Germinal center (tissue), 1 donor: ENCODE measurements around the gene FRAS1.
"Not testable (repeated sequence)": the region's sequence is repeated elsewhere in the genome, so short reads cannot be mapped to it uniquely, and the experiment has no call there.

Source experiments
- DNase-seq: peaks from one replicate; pipeline ENCODE4 v3.0.0; 2012; ENCODE audit warnings: mixed read lengths, low spot score

The FRAS1 gene

DNA sequence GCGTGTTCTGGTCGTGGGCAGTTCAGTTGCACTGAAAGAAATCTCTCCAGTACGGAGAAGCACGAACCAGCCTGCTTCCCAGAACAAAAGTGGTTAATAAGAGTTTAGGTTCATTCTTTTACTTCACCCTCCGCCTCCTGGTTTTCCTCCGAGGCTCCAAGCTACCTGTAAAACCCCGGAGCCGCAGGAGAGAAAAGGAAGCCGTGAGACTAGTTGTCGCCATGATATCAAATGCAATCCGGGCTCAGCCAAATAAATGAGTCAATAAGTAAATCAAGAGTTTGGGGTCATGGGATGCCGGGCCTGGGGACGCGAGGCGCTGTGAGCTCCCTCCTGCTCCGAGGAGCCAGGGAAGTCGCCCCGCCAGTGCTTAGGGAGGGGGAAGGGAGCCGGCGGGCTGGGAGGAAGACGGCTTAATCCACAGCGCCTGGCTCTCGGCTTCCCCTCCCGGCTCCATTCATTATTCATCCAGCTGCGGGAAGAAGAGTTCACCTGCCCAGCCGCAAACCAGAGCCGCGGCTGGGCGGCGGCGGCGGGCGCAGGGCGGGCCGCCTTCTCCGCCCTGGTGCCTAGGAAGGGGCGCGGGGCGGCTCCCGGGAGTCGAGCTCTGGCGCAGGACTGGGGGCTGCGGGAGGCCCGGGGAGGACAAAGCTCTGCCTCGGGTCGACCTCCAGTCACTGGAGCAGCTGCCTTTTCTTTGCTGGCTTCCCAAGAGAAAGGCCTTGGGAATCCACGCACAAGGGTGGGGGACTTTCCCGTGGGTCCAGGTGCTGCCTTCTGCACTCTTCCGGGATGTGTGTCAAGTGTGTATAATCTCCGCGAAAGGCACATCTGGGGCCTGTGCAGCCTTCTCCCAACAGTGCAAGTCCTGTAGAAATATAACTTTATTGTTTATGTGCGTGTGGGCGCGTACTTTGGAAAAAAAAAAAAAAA is 1.7 kb downstream of the FRAS1 start:
- DNase-seq: peak; percentile 24

DNA sequence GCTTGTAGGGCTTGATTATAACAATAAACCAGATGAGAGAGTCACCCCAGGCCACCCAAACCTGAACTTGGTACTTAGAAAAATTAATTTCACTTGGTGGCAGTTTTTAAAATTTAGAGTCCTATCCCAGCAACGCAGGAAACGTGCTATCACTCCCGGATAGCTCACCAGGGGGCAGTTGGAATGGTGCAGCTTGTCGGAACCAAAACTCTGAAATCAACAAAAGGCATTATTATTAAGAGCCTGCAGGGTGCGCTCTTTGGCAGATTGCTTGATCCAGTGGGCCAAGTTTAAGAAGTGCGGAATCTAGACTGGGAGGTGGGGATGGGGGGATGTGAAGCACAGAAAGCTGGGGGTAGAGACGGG is 2.4 kb downstream of the FRAS1 start:
- DNase-seq: peak; percentile 46

DNA sequence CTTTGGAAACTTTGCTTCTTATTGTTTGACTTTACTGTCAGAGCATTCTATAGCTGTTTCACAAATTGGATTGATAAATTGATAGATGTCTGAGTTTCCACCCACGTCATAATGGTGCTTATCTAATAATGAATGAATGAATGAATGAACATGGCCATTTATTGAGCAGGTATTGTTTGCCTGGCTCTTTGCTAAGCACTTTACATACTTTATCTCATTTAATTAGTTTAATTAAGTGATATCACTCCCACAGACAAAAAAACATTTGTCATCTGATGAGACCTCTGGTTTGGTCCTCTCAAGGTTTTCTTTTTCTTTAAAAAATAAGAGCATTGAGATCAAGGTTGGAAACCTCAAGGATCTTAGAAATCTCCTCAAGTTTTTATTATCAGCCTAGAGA is 2.8 kb downstream of the FRAS1 start:
- DNase-seq: no peak

DNA sequence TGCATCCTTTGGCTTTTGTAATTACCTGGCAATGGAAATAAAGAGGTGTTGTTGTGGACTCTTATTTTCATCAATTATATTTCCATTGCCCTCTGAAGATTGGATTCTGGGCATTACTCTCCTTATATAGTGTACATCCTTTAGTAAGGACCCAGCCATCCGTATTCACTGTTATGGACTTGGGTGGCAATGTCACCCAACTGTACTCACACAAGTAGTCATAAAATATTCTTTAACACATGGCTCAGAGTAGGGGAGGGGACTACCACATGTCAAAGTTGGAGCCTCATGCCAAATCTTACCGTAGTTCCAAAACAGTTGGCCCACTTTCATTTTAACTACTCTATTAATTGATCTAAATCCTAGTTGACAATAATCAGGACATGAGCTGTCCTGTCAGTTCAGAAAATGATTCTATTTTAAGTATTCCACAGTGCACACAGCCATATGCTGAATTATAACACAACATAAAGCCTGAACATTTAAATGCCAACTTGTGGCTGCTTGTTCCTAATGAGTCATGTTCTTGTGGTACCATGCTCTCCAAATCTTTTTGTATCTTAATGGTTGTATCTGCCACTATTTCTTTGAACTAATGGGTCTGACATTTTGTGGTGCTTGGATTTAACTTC is 4.9 kb downstream of the FRAS1 start:
- DNase-seq: no peak

DNA sequence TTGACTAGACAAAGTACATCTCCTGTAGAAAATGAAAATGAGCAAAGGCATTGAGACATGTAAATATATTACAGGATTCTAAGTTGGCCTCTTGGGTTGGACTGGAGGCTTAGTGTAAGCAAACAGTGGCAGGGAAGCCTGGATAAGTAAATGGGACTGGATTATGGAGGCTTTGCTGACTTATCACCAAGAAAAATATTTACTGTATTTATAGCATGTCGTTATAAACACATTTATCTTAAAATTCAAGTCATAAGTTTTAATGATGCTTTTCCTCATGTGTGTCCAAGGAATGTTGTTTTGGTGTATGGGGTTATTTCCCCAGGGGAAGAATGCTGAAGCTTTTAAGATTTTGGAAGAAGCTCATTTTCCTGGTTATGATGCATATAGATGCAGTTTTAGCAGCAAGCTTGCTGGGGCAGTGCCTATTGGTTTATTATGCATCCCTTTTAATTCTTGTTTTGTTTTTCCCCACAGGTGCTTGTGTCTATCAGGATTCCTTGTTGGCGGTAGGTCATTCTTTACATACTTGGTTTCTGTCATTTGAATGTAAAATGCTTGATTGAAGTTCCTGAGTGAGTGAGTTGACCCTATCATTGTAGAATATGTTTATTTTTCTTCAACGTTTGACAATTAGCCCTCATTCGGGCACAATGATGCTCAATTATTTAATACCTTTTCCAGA is 8.5 kb downstream of the FRAS1 start:
- no peak for DNase-seq

DNA sequence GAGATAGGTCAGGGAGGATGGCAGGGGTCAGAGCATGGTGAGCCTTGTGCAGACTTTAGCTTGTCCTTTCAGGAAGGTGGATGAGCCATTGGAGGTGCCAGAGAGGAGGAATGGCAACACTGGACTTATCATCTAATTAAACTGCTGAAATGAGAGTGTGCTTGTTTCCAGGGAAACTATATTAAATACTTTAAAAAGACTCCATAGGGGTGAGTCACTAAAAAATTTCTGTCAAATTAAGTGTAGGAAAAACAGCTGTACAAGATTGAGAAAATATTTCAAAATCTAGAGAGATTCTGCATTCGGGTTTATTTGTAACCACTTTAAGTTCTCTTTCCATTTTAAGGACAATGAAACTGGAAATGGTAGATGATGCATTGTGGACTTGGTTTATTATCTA is 11.4 kb downstream of the FRAS1 start:
- DNase-seq: no peak

DNA sequence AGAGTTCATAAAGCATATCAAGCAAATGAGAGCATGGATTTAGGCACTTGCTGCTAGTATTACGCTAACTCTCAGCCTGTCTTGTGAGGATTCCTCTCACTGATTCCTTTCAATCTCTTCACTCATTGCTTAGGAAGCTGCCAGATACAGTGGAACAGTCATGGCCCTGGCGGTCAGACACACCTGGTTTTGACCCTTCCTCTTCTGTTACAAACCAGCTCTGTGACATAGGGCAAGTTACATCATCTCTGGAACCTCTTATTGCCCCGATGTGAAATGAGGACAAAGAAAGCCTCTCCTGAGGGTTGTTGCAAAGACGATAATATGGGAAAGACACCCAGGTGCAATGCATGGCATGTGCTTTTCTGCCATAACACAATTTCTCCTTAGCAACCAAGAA is 12.2 kb downstream of the FRAS1 start:
- DNase-seq: no peak

DNA sequence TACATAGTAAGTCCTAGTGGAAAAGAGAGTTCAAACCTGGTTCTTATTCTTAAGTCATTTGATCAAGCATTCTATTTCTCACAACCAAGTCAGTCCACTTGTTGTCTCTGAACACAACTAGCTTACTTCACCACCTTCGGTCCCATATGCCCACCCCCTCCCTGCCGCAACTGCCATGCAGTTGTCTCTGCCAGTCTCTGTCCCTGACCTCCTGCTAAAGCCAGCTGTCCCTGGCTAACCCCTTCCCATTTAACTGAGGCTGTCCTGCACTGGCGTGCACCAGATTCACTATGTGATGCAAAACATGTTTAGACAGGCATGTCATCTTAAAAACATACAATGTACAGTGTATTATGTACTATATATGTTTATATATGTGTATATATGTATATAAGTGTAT is 12.7 kb downstream of the FRAS1 start:
- no peak for DNase-seq

DNA sequence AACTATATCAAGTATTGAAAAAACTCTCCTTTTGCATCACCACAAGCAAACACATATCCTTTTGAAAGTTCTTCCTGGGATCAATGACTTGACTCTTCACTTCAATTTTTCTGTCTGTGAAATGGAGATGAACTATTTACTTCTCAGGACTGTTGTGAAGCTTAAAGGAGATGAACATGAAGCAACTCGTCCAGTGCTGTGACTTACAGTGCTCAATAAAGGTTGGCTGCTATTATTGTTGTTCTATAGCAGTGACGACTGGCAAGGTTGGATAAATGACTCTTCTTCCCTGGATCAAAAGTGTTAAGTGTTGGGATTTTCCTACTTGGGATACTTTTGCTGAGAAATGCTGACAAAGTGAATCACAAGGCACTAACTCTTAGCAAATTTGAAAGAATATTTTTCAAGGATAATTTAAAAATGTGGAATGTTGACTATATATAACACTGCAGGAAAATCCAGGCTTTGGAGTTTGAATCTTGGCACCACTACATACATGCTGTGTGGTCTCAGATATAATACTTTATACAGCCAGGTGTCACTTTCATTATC is 13.7 kb downstream of the FRAS1 start:
- no peak for DNase-seq

DNA sequence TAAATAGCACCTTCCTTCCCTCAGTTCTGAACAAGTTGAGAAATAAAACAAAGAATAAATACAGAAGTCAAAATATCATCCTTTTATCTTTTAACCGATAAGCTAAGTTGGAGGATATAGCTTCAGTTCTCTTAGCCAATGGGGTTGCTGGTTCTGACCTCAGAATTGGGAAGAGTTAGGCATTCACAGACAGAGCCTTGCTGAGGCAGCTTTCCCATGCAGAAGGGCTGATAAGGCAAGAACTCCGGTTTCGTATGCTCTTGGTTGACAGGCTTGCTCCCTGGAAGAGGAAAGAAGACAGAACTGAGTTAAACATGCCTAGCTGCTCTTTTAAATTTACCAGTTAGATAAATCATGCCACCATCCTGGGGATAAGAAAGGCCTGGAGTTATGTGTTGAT is 17.6 kb downstream of the FRAS1 start:
- DNase-seq: no peak

DNA sequence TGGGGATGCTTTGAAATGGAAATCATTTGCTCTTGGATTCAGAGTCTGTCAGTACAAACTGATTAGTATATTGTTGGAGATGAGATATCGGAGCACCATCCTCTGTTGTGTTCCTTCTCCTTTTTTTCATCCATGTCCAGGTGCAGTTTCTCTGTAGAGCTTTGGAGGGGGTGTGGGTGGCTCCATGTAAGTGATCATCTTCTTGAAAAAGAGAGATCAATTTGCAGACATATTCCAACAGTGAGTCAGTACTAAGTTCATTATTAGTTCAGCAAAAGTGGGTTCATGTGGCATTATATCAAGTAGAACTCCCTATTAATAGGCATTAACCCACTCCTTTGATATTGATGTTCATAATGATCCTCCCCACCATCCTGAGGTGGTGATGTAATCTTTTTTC is 18.9 kb downstream of the FRAS1 start:
- DNase-seq: no peak

DNA sequence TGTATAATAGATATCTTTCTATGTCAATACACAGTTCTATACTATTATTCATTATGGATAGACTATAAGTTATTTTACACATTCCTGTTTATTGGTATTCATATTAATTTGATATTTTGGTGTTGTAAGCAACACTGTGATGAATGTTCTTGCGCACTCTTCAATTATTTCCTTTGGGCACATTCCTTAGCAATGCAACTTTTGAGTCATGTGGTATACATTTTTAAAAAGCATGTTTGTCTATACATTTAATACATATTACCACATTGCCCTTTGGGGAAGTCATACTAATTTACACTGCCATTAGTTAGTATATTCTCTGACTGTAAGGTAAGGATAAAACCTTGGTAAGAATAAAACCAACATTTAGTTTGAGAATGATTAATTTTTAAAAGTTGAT is 21.0 kb downstream of the FRAS1 start:
- no peak for DNase-seq

DNA sequence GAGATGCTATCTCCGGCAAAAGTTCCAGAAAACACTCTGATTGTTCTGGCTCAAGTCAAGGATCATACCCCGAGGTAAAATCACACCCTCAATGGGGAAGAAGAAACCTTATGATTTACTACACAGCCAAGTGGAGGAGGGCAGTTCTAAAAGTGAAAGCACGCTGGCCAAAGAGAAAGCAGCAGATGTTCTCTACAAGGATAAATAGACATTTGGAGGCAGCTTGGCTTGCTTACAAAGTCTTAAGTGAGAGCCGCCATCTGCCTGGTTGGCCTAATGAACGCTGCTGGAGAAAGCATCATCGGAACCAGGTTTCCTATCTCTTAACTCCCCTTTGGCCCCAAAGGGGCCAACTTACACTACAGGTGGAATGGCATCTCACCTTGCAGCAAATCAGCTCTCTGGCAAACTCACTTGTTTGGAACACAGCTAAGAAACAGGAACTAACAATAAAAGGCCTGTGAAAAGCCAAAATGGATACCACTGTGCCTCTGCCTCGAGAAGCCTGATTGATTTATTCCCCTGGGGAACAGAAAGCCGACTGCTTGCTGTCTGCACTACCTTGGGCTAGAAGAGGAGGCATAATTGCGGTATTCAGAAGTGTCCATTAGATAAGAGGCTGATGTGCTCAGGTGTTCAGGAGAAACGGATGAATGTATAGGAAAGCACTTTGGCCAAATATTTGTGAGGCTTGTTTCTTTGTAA is 22.8 kb downstream of the FRAS1 start:
- no peak for DNase-seq

DNA sequence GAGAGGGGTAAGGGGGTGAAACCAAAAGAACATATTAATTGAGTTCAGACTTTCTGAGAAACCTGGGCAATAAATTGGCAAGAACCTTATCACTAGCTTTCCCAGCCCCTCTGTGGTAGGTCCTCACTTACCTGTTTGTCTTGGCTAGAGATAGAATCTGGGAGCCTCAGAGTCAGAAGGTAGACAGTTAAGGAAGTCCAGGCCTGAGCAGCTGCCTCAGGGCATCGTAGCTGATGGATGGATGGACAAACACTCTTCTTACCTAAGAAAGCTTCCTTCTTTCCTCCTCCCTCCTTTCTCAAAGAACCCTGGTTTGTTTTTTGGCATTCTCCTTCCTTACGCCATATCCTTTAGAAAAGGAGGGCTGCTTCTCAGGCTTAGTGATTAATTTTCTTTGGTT is 24.4 kb downstream of the FRAS1 start:
- no peak for DNase-seq

DNA sequence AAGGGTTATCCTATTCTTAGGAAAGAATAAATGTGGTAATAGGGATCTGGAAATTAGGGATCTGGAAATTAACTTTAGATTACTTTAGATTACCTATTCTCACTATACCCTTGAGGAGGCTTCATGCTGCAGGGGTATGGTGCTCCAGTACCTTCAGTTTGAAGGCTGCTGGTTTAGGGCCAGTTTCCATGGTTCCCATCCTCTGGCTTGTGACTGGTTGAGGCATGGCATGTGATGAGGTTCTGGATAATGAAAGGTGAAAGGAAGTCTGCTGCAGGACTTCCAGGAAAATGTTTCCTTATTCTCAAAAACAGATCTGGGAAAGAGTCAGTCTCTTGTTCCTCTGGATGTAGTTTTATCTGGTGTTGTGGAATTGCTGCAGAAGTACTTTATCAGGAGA is 25.9 kb downstream of the FRAS1 start:
- no peak for DNase-seq

DNA sequence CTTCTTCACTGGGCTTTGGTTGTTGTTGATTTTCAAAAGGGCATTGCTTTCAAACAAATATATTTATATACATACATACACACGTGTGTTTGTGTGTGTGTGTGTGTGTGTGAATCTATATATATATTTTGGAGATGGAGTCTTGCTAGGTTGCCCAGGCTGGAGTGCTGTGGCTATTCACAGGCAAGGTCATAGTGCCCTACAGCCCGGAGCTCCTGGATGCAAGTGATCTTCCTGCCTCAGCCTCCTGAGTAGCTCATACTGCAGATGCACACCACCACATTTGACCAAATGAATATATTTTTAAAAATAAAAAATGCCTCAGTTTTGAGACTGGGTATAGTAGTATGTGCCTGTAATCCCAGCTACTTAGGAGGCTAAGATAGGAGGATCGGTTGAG is 34.4 kb downstream of the FRAS1 start:
- DNase-seq: no peak

DNA sequence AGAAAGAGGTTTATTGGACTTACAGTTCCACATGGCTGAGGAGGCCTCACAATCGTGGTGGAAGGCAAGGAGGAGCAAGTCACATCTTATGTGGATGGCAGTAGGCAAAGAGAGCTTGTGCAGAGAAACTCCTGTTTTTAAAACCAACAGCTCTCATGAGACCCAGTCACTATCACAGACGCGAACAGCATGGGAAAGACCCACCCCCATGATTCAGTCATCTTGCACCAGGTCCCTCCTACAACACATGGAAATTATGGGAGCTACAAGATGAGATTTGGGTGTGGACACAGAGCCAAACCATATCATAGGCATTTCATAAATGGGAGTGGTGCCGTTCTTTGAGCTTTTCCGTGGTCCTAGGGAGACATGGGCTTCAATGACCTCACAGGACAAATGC is 35.2 kb downstream of the FRAS1 start:
- not testable (repeated sequence) for DNase-seq

DNA sequence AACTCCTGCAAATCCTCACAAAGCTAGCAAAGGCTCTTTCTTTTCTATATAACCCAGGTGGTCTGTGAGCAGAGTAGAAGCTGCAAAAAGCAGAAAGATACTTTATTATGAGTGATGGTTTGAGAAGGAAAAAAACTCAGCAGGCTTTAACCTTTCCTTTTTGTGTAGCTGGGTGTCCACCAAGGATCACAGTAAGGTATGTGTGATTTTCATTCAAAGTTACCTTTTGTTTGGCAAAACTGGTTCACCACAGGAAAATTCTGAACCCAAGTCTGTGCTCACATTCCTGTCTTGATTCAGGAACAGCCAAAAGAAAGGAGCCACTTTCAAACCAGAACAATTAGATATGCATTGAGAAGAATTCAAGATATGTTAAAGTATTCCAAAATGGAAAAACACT is 35.7 kb downstream of the FRAS1 start:
- DNase-seq: no peak

DNA sequence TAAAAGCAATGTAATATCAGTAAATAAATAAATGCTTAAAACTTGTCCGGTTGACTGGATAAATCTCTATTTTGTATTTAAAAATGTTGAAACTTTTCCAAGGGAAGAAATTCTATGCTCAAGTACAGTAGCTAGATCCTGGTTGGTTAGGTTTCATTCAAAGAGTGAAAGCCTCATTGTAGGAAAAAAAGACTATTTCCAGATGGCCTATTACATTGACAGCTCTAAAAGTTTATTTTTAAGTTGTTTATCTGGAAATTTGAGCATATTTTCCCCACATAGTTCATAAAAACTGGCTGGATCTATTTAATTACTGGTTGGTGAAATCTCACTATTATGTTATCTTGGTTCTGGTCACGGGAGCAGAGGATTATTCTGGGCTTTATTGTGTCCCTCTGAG is 38.0 kb downstream of the FRAS1 start:
- DNase-seq: no peak

DNA sequence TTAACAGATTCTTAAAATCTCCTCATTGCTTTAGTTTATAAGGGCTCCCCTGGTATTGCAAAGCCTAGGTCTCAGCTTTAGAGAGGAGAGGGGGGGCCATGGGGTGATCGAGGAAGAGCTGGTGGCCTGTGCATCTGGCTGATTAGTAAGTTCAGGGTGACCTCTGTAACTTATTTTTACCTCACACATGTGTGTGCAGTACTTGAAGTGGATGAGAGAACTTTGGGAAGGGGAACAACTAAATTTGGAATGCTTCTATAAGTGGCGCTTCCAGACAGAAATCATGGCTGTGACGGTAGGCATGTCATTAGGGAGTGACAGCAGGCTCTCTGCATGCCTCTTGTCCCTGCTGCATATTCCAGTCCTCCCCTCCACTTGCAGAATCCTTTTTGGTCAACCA is 41.9 kb downstream of the FRAS1 start:
- DNase-seq: no peak

DNA sequence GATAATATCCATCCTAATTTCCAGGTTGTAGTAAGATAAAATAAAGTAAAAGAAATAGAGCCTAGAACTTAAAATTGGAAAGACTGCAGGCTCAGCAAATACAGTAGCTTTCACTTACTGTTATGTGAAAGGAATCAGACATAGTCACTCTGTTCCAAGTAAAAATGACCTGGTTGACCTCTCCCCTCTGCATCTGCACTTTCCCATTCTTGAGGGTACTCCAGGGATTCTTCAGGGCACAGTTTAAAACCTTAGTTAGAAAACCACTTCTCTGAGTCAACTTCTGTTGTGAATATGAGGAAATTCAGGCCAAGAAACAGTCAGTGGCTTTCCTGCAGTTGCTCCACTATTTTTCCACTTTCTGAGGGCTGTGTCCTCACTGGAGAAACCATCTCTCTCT is 42.9 kb downstream of the FRAS1 start:
- DNase-seq: no peak

DNA sequence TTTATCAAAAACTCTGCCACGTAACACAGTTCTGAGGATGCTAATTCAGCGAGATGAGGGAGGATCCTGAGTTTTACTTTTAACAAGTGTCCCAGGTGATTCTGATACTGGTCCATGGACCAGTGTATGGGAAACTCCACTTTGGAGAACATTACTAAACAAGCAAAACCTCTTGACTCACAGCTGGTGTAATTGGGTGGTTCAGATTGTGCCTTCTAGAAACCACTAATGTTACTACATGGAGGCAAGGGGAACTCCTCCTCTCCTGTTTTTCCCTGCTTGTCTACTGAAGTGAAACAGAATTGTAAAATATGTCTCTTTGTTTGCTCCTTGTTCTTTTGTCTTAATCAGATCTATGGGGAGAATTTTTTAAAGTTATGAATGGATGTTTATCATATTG is 62.6 kb downstream of the FRAS1 start:
- DNase-seq: no peak
